ENCODE data around the gene COMMD6. TPM values are rescaled to one million over a fixed set of nuclear protein-coding genes. Genes with fewer than 3 reads are reported as not detected.

The COMMD6 gene
- total and polyA plus RNA-seq, 2 of the 13 experiments (the other 11 are each of a cell fraction or from before 2014, with no cell fraction given) = 97.0 to 164 TPM

GRCh38 chr13:75544681-75545330 lies 7.2 kb upstream of the COMMD6 start (continued):
- no peak for TF ChIP-seq ZBTB43 (CRISPR knock-in tag; conservative IDR thresholded peaks at IDR 0.05)
- TF ChIP-seq ZBED4 (CRISPR knock-in tag; IDR thresholded peaks at IDR 0.05; ENCODE audit: borderline replicate concordance) = no peak
- TF ChIP-seq TRAFD1 (CRISPR knock-in tag; IDR thresholded peaks at IDR 0.05; ENCODE audit: borderline replicate concordance) = no peak
- no peak for TF ChIP-seq SYNCRIP (IDR thresholded peaks at IDR 0.05; ENCODE audit: insufficient read depth, low read depth, low read length)
- TF ChIP-seq PAX8 (CRISPR knock-in tag; IDR thresholded peaks at IDR 0.05; ENCODE audit: borderline replicate concordance) = no peak
- TF ChIP-seq ZNF362 (CRISPR knock-in tag; IDR thresholded peaks at IDR 0.05; ENCODE audit: borderline replicate concordance) = no peak
- no peak for TF ChIP-seq ZSCAN31 (CRISPR knock-in tag; IDR thresholded peaks at IDR 0.05; ENCODE audit: low read depth)
- no peak for TF ChIP-seq POGZ (CRISPR knock-in tag; IDR thresholded peaks at IDR 0.05)
- no peak for TF ChIP-seq GTF2F1 (IDR thresholded peaks at IDR 0.05; ENCODE audit: low read length)
- no peak for TF ChIP-seq SP140L (CRISPR knock-in tag; IDR thresholded peaks at IDR 0.05; ENCODE audit: borderline replicate concordance)
- no peak for TF ChIP-seq HHEX (CRISPR knock-in tag; IDR thresholded peaks at IDR 0.05)
- TF ChIP-seq RARG (CRISPR knock-in tag; IDR thresholded peaks at IDR 0.05; ENCODE audit: low read depth) = no peak
- peak; percentile 65 for TF ChIP-seq TEAD3 (CRISPR knock-in tag; optimal IDR thresholded peaks at IDR 0.05; ENCODE audit: borderline replicate concordance)
- TF ChIP-seq ZNF776 (CRISPR knock-in tag; IDR thresholded peaks at IDR 0.05) = no peak
- no peak for TF ChIP-seq IKZF5 (CRISPR knock-in tag; IDR thresholded peaks at IDR 0.05)
- TF ChIP-seq CENPX (CRISPR knock-in tag; IDR thresholded peaks at IDR 0.05) = no peak
- TF ChIP-seq TOPORS (CRISPR knock-in tag; IDR thresholded peaks at IDR 0.05) = no peak
- no peak for TF ChIP-seq MIER3 (CRISPR knock-in tag; IDR thresholded peaks at IDR 0.05; ENCODE audit: borderline replicate concordance)
- TF ChIP-seq ZNF740 (CRISPR knock-in tag; IDR thresholded peaks at IDR 0.05) = no peak
- no peak for TF ChIP-seq KAT7 (CRISPR knock-in tag; IDR thresholded peaks at IDR 0.05; ENCODE audit: borderline replicate concordance)
- no peak for TF ChIP-seq ZSCAN25 (CRISPR knock-in tag; IDR thresholded peaks at IDR 0.05)

Data from HepG2 (cell line).